ENCODE data around the gene PRR23A. TPM values are rescaled to one million over a fixed set of nuclear protein-coding genes. Genes with fewer than 3 reads are reported as not detected.
"Not testable (repeated sequence)": the region's sequence is repeated elsewhere in the genome, so short reads cannot be mapped to it uniquely, and the experiment has no call there.

Gene PRR23A
- polyA plus RNA-seq = not detected
- long read RNA-seq, donor 1 = 0 reads
- long read RNA-seq, donor 2 = 0 reads
- long read RNA-seq, donor 3 = 0 reads
- long read RNA-seq, donor 4 = 0 reads
- long read RNA-seq, donor 5 = 0 reads
- long read RNA-seq, donor 6 = 0 reads
- long read RNA-seq, donor 7 = 0 reads
- long read RNA-seq, donor 8 = 0 reads
- long read RNA-seq, donor 9 = 0 reads
- long read RNA-seq, donor 10 = 0 reads
- long read RNA-seq, donor 11 = 0 reads

GRCh38 chr3:139006051-139006716 is at the start of gene PRR23A:
Gene PRR23A (minus strand): TSS chr3:139006268. CDS start chr3:139006268, 0 bp downstream.
- Histone ChIP-seq H3K9me3 (ENCODE audit: control insufficient read depth, low read depth, low read length) (peaks cover 14% of the 10 kb centered on the region), H3K27ac (ENCODE audit: low read length) (no peak within 1 kb of the TSS), H3K27me3 (ENCODE audit: control insufficient read depth, insufficient read depth, low read length) (no peaks in the 10 kb centered on the region), H3K4me1 (ENCODE audit: control insufficient read depth, insufficient read depth, low read length) (no peaks in the 10 kb centered on the region), H3K4me3 (ENCODE audit: low read length) (no peak within 1 kb of the TSS), H3K36me3 (ENCODE audit: control insufficient read depth, insufficient read depth, low read length) (no peaks in the 10 kb centered on the region)
- no CpG with 5 or more reads among the region's 60 CpGs for WGBS (ENCODE audit: insufficient coverage, low lambda C conversion rate)
- no peak for DNase-seq

GRCh38 chr3:139052802-139053600 is 46.9 kb upstream of the PRR23A start:
- WGBS (ENCODE audit: insufficient coverage, low lambda C conversion rate) = no CpG with 5 or more reads among the region's 2 CpGs
- no peak overlapping the region for H3K4me3 ChIP-seq (ENCODE audit: low read length)
- H3K36me3 ChIP-seq (ENCODE audit: control insufficient read depth, insufficient read depth, low read length) = no peaks in the 10 kb centered on the region
- H3K4me1 ChIP-seq (ENCODE audit: control insufficient read depth, insufficient read depth, low read length) = no peaks in the 10 kb centered on the region
- no peak for DNase-seq
- no peak overlapping the region for H3K27ac ChIP-seq (ENCODE audit: low read length)
- peaks cover 4% of the 10 kb centered on the region for H3K9me3 ChIP-seq (ENCODE audit: control insufficient read depth, low read depth, low read length)
- no peaks in the 10 kb centered on the region for H3K27me3 ChIP-seq (ENCODE audit: control insufficient read depth, insufficient read depth, low read length)

- peaks cover 15% of the 10 kb centered on the region for H3K9me3 ChIP-seq (ENCODE audit: control insufficient read depth, low read depth, low read length)
- WGBS (ENCODE audit: insufficient coverage, low lambda C conversion rate) = no CpG with 5 or more reads among the region's 77 CpGs
Observed at GRCh38 chr3:139044366-139045210, 38.5 kb upstream of the PRR23A start, which contains the start of gene PRR23C. Gene PRR23C (minus strand): TSS chr3:139044892. CDS start chr3:139044620, 272 bp downstream.

GRCh38 chr3:139043554-139044365 is 37.7 kb upstream of the PRR23A start:
- no peak for DNase-seq
- H3K27me3 ChIP-seq (ENCODE audit: control insufficient read depth, insufficient read depth, low read length) = peaks cover 16% of the 10 kb centered on the region
- H3K27ac ChIP-seq (ENCODE audit: low read length) = no peak overlapping the region
- H3K9me3 ChIP-seq (ENCODE audit: control insufficient read depth, low read depth, low read length) = peaks cover 15% of the 10 kb centered on the region
- H3K4me3 ChIP-seq (ENCODE audit: low read length) = no peak overlapping the region
- WGBS (ENCODE audit: insufficient coverage, low lambda C conversion rate) = no CpG with 5 or more reads among the region's 50 CpGs
- H3K36me3 ChIP-seq (ENCODE audit: control insufficient read depth, insufficient read depth, low read length) = no peaks in the 10 kb centered on the region
- no peaks in the 10 kb centered on the region for H3K4me1 ChIP-seq (ENCODE audit: control insufficient read depth, insufficient read depth, low read length)

More at GRCh38 chr3:139044366-139045210, 38.5 kb upstream of the PRR23A start, which contains the start of gene PRR23C:
- H3K27me3 ChIP-seq (ENCODE audit: control insufficient read depth, insufficient read depth, low read length) = peaks cover 16% of the 10 kb centered on the region
- no peaks in the 10 kb centered on the region for H3K4me1 ChIP-seq (ENCODE audit: control insufficient read depth, insufficient read depth, low read length)
- no peak for DNase-seq
- no peak within 1 kb of the TSS for H3K4me3 ChIP-seq (ENCODE audit: low read length)
- H3K27ac ChIP-seq (ENCODE audit: low read length) = no peak within 1 kb of the TSS
- no peaks in the 10 kb centered on the region for H3K36me3 ChIP-seq (ENCODE audit: control insufficient read depth, insufficient read depth, low read length)

- no peaks in the 10 kb centered on the region for H3K9me3 ChIP-seq (ENCODE audit: control insufficient read depth, low read depth, low read length)
- WGBS (ENCODE audit: insufficient coverage, low lambda C conversion rate) = 87% methylated on average over 3 of the region's 6 CpGs
- no peak overlapping the region for H3K4me3 ChIP-seq (ENCODE audit: low read length)
- H3K27me3 ChIP-seq (ENCODE audit: control insufficient read depth, insufficient read depth, low read length) = peaks cover 7% of the 10 kb centered on the region
- H3K27ac ChIP-seq (ENCODE audit: low read length) = no peak overlapping the region
- no peak for DNase-seq
- H3K4me1 ChIP-seq (ENCODE audit: control insufficient read depth, insufficient read depth, low read length) = no peaks in the 10 kb centered on the region
- H3K36me3 ChIP-seq (ENCODE audit: control insufficient read depth, insufficient read depth, low read length) = no peaks in the 10 kb centered on the region
Observed at GRCh38 chr3:139037478-139037877, 31.4 kb upstream of the PRR23A start.

GRCh38 chr3:139032326-139033002 is 26.4 kb upstream of the PRR23A start:
- Histone ChIP-seq H3K4me1 (ENCODE audit: control insufficient read depth, insufficient read depth, low read length) (no peaks in the 10 kb centered on the region), H3K27ac (ENCODE audit: low read length) (no peak overlapping the region)

GRCh38 chr3:139030576-139030975 is 24.5 kb upstream of the PRR23A start:
- not testable (repeated sequence) for H3K36me3 ChIP-seq (ENCODE audit: control insufficient read depth, insufficient read depth, low read length); DNase-seq; H3K27ac ChIP-seq (ENCODE audit: low read length); H3K9me3 ChIP-seq (ENCODE audit: control insufficient read depth, low read depth, low read length); H3K4me3 ChIP-seq (ENCODE audit: low read length); H3K27me3 ChIP-seq (ENCODE audit: control insufficient read depth, insufficient read depth, low read length); H3K4me1 ChIP-seq (ENCODE audit: control insufficient read depth, insufficient read depth, low read length)

More at GRCh38 chr3:139032326-139033002, 26.4 kb upstream of the PRR23A start:
- WGBS (ENCODE audit: insufficient coverage, low lambda C conversion rate) = no CpG with 5 or more reads among the region's 2 CpGs
- Histone ChIP-seq H3K27me3 (ENCODE audit: control insufficient read depth, insufficient read depth, low read length) (no peaks in the 10 kb centered on the region), H3K9me3 (ENCODE audit: control insufficient read depth, low read depth, low read length) (peaks cover 2% of the 10 kb centered on the region), H3K36me3 (ENCODE audit: control insufficient read depth, insufficient read depth, low read length) (no peaks in the 10 kb centered on the region), H3K4me3 (ENCODE audit: low read length) (no peak overlapping the region)
- DNase-seq = peak in 1 of 2 donors; percentile 49

- DNase-seq = no peak
- Histone ChIP-seq H3K36me3 (ENCODE audit: control insufficient read depth, insufficient read depth, low read length) (no peaks in the 10 kb centered on the region), H3K4me1 (ENCODE audit: control insufficient read depth, insufficient read depth, low read length) (no peaks in the 10 kb centered on the region), H3K27ac (ENCODE audit: low read length) (no peak overlapping the region), H3K4me3 (ENCODE audit: low read length) (no peak overlapping the region), H3K9me3 (ENCODE audit: control insufficient read depth, low read depth, low read length) (peaks cover 10% of the 10 kb centered on the region), H3K27me3 (ENCODE audit: control insufficient read depth, insufficient read depth, low read length) (peaks cover 6% of the 10 kb centered on the region)
- WGBS (ENCODE audit: insufficient coverage, low lambda C conversion rate) = 100% methylated on average over 2 of the region's 2 CpGs
Observed at GRCh38 chr3:139024968-139025367, 18.9 kb upstream of the PRR23A start.

GRCh38 chr3:139020868-139021234 is 14.8 kb upstream of the PRR23A start, which contains the start of gene PRR23B:
Gene PRR23B (minus strand): TSS chr3:139020926. CDS start chr3:139020661, 265 bp downstream.
- no peaks in the 10 kb centered on the region for H3K4me1 ChIP-seq (ENCODE audit: control insufficient read depth, insufficient read depth, low read length)
- H3K4me3 ChIP-seq (ENCODE audit: low read length) = no peak within 1 kb of the TSS
- peaks cover 15% of the 10 kb centered on the region for H3K9me3 ChIP-seq (ENCODE audit: control insufficient read depth, low read depth, low read length)
- no peaks in the 10 kb centered on the region for H3K36me3 ChIP-seq (ENCODE audit: control insufficient read depth, insufficient read depth, low read length)
- WGBS (ENCODE audit: insufficient coverage, low lambda C conversion rate) = 56% methylated on average over 4 of the region's 19 CpGs
- H3K27me3 ChIP-seq (ENCODE audit: control insufficient read depth, insufficient read depth, low read length) = peaks cover 13% of the 10 kb centered on the region
- no peak within 1 kb of the TSS for H3K27ac ChIP-seq (ENCODE audit: low read length)
- no peak for DNase-seq
